NT2/D1 (cell line): ENCODE data around the gene WNK1.
"Not testable (repeated sequence)": the region's sequence is repeated elsewhere in the genome, so short reads cannot be mapped to it uniquely, and the experiment has no call there.

Source experiments
- DNase-seq: peaks from one replicate; pipeline ENCODE4 v3.0.0-alpha.2; 2011; ENCODE audit warnings: low read depth, low spot score
- H3K27me3 ChIP-seq: 2 replicates; pipeline ENCODE4 v1.6.0; 2011; ENCODE audit warnings: mild to moderate bottlenecking; ENCODE audit not compliant: insufficient read length, insufficient read depth
- H3K36me3 ChIP-seq: 2 replicates; pipeline ENCODE4 v1.6.1; 2011; ENCODE audit warnings: mild to moderate bottlenecking, low read length, mixed read lengths; ENCODE audit not compliant: insufficient read depth, insufficient read length
- H3K4me1 ChIP-seq: 2 replicates; pipeline ENCODE4 v1.5.1; 2011; ENCODE audit not compliant: insufficient read depth, insufficient read length
- H3K4me3 ChIP-seq: 2 replicates; pipeline ENCODE4 v1.5.1; 2011; ENCODE audit warnings: low read depth; ENCODE audit not compliant: insufficient read length
- H3K9ac ChIP-seq: 2 replicates; pipeline ENCODE4 v1.6.0; 2011; ENCODE audit warnings: low read depth; ENCODE audit not compliant: insufficient read length
- H3K9me3 ChIP-seq: 2 replicates; pipeline ENCODE4 v1.5.1; 2011; ENCODE audit warnings: mild to moderate bottlenecking, low read length; ENCODE audit not compliant: insufficient read depth
- SUZ12 ChIP-seq: IDR thresholded peaks from 2 replicates; pipeline ENCODE4 v1.6.1; 2011; ENCODE audit not compliant: insufficient read length, insufficient read depth; ENCODE audit errors: extremely low read depth
- YY1 ChIP-seq: IDR thresholded peaks from 2 replicates; pipeline ENCODE4 v1.6.1; 2011; ENCODE audit not compliant: insufficient read length, insufficient read depth
- ZNF274 ChIP-seq: IDR thresholded peaks from 2 replicates; pipeline ENCODE4 v1.6.1; 2011; ENCODE audit warnings: mild to moderate bottlenecking, low read depth, low read length

The WNK1 gene

GRCh38 chr12:759628-760027 is 7.2 kb downstream of the WNK1 start:
- Histone ChIP-seq H3K36me3 (peaks cover 22% of the 10 kb centered on the region), H3K9me3 (no peaks in the 10 kb centered on the region), H3K4me3 (no peak overlapping the region), H3K27me3 (no peaks in the 10 kb centered on the region), H3K4me1 (peaks cover 3% of the 10 kb centered on the region), H3K9ac (no peak overlapping the region)
- no peak for TF ChIP-seq SUZ12
- TF ChIP-seq ZNF274, result no peak
- no peak for TF ChIP-seq YY1
- no peak for DNase-seq

GRCh38 chr12:761256-761655 is 8.9 kb downstream of the WNK1 start:
- H3K9ac ChIP-seq, result no peak overlapping the region
- H3K27me3 ChIP-seq, result no peaks in the 10 kb centered on the region
- no peak for DNase-seq
- no peak overlapping the region for H3K4me3 ChIP-seq
- H3K36me3 ChIP-seq, result peaks cover 12% of the 10 kb centered on the region
- no peaks in the 10 kb centered on the region for H3K9me3 ChIP-seq
- no peaks in the 10 kb centered on the region for H3K4me1 ChIP-seq
- TF ChIP-seq YY1 (no peak), SUZ12 (no peak), ZNF274 (no peak)

GRCh38 chr12:765840-766239 is 13.5 kb downstream of the WNK1 start:
- Histone ChIP-seq H3K9me3 (no peaks in the 10 kb centered on the region), H3K27me3 (no peaks in the 10 kb centered on the region), H3K4me3 (no peak overlapping the region), H3K4me1 (no peaks in the 10 kb centered on the region), H3K9ac (no peak overlapping the region), H3K36me3 (peaks cover 24% of the 10 kb centered on the region)
- DNase-seq, result no peak
- TF ChIP-seq YY1 (no peak), SUZ12 (no peak), ZNF274 (no peak)

GRCh38 chr12:768434-768833 is 16.1 kb downstream of the WNK1 start:
- no peak overlapping the region for H3K4me3 ChIP-seq
- TF ChIP-seq ZNF274 (no peak), SUZ12 (no peak), YY1 (no peak)
- no peak for DNase-seq
- H3K9ac ChIP-seq, result no peak overlapping the region
- no peaks in the 10 kb centered on the region for H3K9me3 ChIP-seq
- no peaks in the 10 kb centered on the region for H3K4me1 ChIP-seq
- H3K36me3 ChIP-seq, result peaks cover 25% of the 10 kb centered on the region
- H3K27me3 ChIP-seq, result no peaks in the 10 kb centered on the region

- H3K4me1 ChIP-seq, result peaks cover 6% of the 10 kb centered on the region
- H3K9me3 ChIP-seq, result no peaks in the 10 kb centered on the region
- no peak for TF ChIP-seq SUZ12
- TF ChIP-seq ZNF274, result no peak
- TF ChIP-seq YY1, result no peak
- no peak for DNase-seq
- peaks cover 29% of the 10 kb centered on the region for H3K36me3 ChIP-seq
- H3K27me3 ChIP-seq, result no peaks in the 10 kb centered on the region
- H3K4me3 ChIP-seq, result no peak overlapping the region
- H3K9ac ChIP-seq, result no peak overlapping the region
Measured at GRCh38 chr12:770479-770878, 18.1 kb downstream of the WNK1 start.

- no peak overlapping the region for H3K9ac ChIP-seq
- DNase-seq, result no peak
- peaks cover 6% of the 10 kb centered on the region for H3K4me1 ChIP-seq
- no peak overlapping the region for H3K4me3 ChIP-seq
- no peaks in the 10 kb centered on the region for H3K9me3 ChIP-seq
- no peaks in the 10 kb centered on the region for H3K27me3 ChIP-seq
- TF ChIP-seq SUZ12 (no peak), YY1 (no peak), ZNF274 (no peak)
- peaks cover 19% of the 10 kb centered on the region for H3K36me3 ChIP-seq
Measured at GRCh38 chr12:772056-772697, 19.8 kb downstream of the WNK1 start.

DNA sequence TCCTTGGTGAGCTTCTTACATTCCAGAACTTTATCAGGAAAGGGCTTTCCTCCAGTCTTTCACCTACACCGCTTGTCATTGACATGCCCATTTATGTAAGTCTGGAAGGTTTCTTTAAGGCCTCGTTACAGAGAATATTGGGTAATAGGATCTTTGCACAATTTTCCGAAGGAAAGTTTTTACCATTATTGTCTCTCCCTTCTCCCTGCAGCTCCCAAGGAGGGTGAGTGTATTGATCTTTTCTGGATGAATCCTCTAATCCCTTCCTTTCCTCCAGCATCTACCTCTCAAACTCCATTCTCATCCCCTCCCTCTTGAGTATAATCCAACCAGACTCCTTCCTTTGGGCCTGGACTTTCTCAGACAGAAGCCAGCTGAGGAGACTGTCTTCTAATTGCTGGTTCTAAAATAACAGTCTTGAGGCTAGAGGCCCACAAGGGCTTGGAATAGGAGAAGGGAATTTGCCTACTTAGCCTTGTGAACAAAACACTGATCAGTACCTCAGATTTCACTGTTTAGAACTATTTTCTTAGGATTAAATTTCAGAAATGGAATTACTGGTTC is 21.8 kb downstream of the WNK1 start:
- no peak for TF ChIP-seq YY1
- TF ChIP-seq SUZ12, result no peak
- TF ChIP-seq ZNF274, result no peak
- H3K36me3 ChIP-seq, result peaks cover 17% of the 10 kb centered on the region
- no peaks in the 10 kb centered on the region for H3K9me3 ChIP-seq
- no peaks in the 10 kb centered on the region for H3K27me3 ChIP-seq
- DNase-seq, result no peak
- peak overlapping the region; percentile 8 for H3K9ac ChIP-seq
- H3K4me3 ChIP-seq, result no peak overlapping the region
- H3K4me1 ChIP-seq, result peaks cover 6% of the 10 kb centered on the region

GRCh38 chr12:775973-776771 is 23.8 kb downstream of the WNK1 start:
- not testable (repeated sequence) for H3K4me1 ChIP-seq, H3K9me3 ChIP-seq, H3K27me3 ChIP-seq, H3K4me3 ChIP-seq, DNase-seq, H3K36me3 ChIP-seq, H3K9ac ChIP-seq

- H3K9ac ChIP-seq, H3K4me3 ChIP-seq, H3K36me3 ChIP-seq, H3K4me1 ChIP-seq, H3K27me3 ChIP-seq, DNase-seq, H3K9me3 ChIP-seq: not testable (repeated sequence)
Measured at GRCh38 chr12:776772-777373, 24.5 kb downstream of the WNK1 start.
